HepG2 (cell line): Measurements from ENCODE around the gene RNLS. TPM values are rescaled to one million over a fixed set of nuclear protein-coding genes. Genes with fewer than 3 reads are reported as not detected.

ENCODE experiments used
- ATAC-seq: fragments of 200-7000 bp; cut with Tn5 transposase; 3 replicates; pipeline ENCODE4 v1.9.1; 2020; ENCODE audit warnings: mild to moderate bottlenecking, moderate library complexity
- BruUV-seq: library from RNA; stranded (reverse); fragments of 400-500 nt; replicated peaks from 2 replicates; lab custom pipeline; 2021; lab: Mats Ljungman, UMichigan
- CTCF ChIA-PET: fragments of 300-600 bp; formaldehyde crosslinking; extraction: SDS; loops from one replicate; lab custom pipeline; 2021; ENCODE audit warnings: low total read pairs, inconsistent platforms, low intra/inter-chr PET ratio; lab: Yijun Ruan, JAX
- POLR2A ChIA-PET: fragments of 350-600 bp; sonication (Branson Sonifier 250); formaldehyde crosslinking; loops from one replicate; lab custom pipeline; 2020; ENCODE audit warnings: antibody characterized with exemption, inconsistent platforms; lab: Yijun Ruan, JAX
- DNase-seq: peaks from one replicate; pipeline ENCODE4 v3.0.0-alpha.2; 2015; ENCODE audit warnings: low spot score
- FAIRE-seq: peaks from 3 replicates; lab custom pipeline; 2011; peaks lifted over from hg19 to GRCh38; lab: Jason Lieb, UNC
- H2AFZ ChIP-seq: one replicate; pipeline ENCODE4 v1.6.1; 2011; ENCODE audit warnings: low read length, inconsistent platforms
- H3K27ac ChIP-seq: fragments of 300-600 bp; 3 replicates; pipeline ENCODE4 v1.8.0; 2011; ENCODE audit warnings: mixed run types, mild to moderate bottlenecking, mixed read lengths, low read length, inconsistent platforms; ENCODE audit not compliant: insufficient read depth; ENCODE audit errors: extremely low read length
- H3K27me3 ChIP-seq, 2 experiments: fragments of 200-600 bp in 1 of 2; 2 replicates in 1 of 2; 3 replicates in 1 of 2; pipeline versions ENCODE4 v1.6.0 to v1.8.0; 2011; ENCODE audit warnings: low read length in 2 of 2, mild to moderate bottlenecking in 2 of 2, moderate library complexity in 2 of 2, inconsistent platforms in 1 of 2; ENCODE audit not compliant: insufficient read depth in 2 of 2, control insufficient read depth in 1 of 2
- H3K36me3 ChIP-seq, 2 experiments: fragments of 200-600 bp in 1 of 2; replicated peaks in 1 of 2; 2 replicates in 1 of 2; 3 replicates in 1 of 2; pipeline versions ENCODE4 v1.5.1 to v1.8.0; 2011; ENCODE audit warnings: low read length in 2 of 2, inconsistent platforms in 1 of 2; ENCODE audit not compliant: insufficient read depth in 2 of 2, control insufficient read depth in 1 of 2
- H3K4me1 ChIP-seq: 2 replicates; pipeline ENCODE4 v1.5.1; 2012; ENCODE audit warnings: low read length, inconsistent platforms; ENCODE audit not compliant: insufficient read depth
- H3K4me2 ChIP-seq: 2 replicates; pipeline ENCODE4 v1.6.0; 2011; ENCODE audit warnings: low read depth, low read length, inconsistent platforms
- H3K4me3 ChIP-seq, 3 experiments: fragments of 200-600 bp in 1 of 3; sonication (generic), shearing (Covaris generic) in 1 of 3; replicated peaks in 1 of 3; 2 replicates each; pipeline ENCODE4 v1.5.1; 2011 to 2016; ENCODE audit warnings: low read length in 3 of 3, inconsistent platforms in 2 of 3, low read depth in 2 of 3, mild to moderate bottlenecking in 2 of 3, control low read depth in 1 of 3, mixed read lengths in 1 of 3; ENCODE audit not compliant: insufficient read depth in 1 of 3
- H3K79me2 ChIP-seq: one replicate; pipeline ENCODE4 v1.6.1; 2011; ENCODE audit warnings: low read length, inconsistent platforms; ENCODE audit not compliant: insufficient read depth
- H3K9ac ChIP-seq: 2 replicates; pipeline ENCODE4 v1.6.0; 2011; ENCODE audit warnings: mild to moderate bottlenecking, low read depth, low read length, inconsistent platforms; ENCODE audit not compliant: insufficient read depth
- H3K9me3 ChIP-seq: 2 replicates; pipeline ENCODE4 v1.5.1; 2012; ENCODE audit warnings: mild to moderate bottlenecking, low read length
- H4K20me1 ChIP-seq: 2 replicates; pipeline ENCODE4 v1.6.0; 2011; ENCODE audit warnings: inconsistent platforms, mild to moderate bottlenecking, low read length, moderate library complexity; ENCODE audit not compliant: insufficient read depth
- ELF1 ChIP-seq: sonication (generic); formaldehyde crosslinking; IDR thresholded peaks from 2 replicates; pipeline ENCODE4 v1.4.0; 2020; ENCODE audit warnings: missing genetic modification reagents
- ETV6 ChIP-seq: sonication (generic); formaldehyde crosslinking; conservative IDR thresholded peaks from 2 replicates; pipeline ENCODE4 v1.4.0; 2020; ENCODE audit warnings: missing genetic modification reagents
- FOXJ3 ChIP-seq: sonication (generic); formaldehyde crosslinking; IDR thresholded peaks from 2 replicates; pipeline ENCODE4 v1.4.0; 2020; ENCODE audit warnings: missing genetic modification reagents, mild to moderate bottlenecking, borderline replicate concordance
- HOXA9 ChIP-seq: sonication (generic); formaldehyde crosslinking; IDR thresholded peaks from 2 replicates; pipeline ENCODE4 v1.8.1; 2022; ENCODE audit warnings: missing genetic modification reagents, mild to moderate bottlenecking, moderate library complexity, borderline replicate concordance
- HOXD1 ChIP-seq: sonication (generic); formaldehyde crosslinking; IDR thresholded peaks from 2 replicates; pipeline ENCODE4 v1.5.0; 2020; ENCODE audit warnings: missing genetic modification reagents
- ISX ChIP-seq: sonication (generic); formaldehyde crosslinking; conservative IDR thresholded peaks from 2 replicates; pipeline ENCODE4 v1.5.0; 2020; ENCODE audit warnings: missing genetic modification reagents
- MAX ChIP-seq: IDR thresholded peaks from 2 replicates; pipeline ENCODE4 v1.6.1; 2012; ENCODE audit warnings: inconsistent platforms
- NAIF1 ChIP-seq: sonication (generic); formaldehyde crosslinking; IDR thresholded peaks from 2 replicates; pipeline ENCODE4 v1.5.0; 2020; ENCODE audit warnings: mild to moderate bottlenecking, missing genetic modification reagents, borderline replicate concordance
- NFIC ChIP-seq: IDR thresholded peaks from 2 replicates; pipeline ENCODE4 v1.6.1; 2012; ENCODE audit warnings: mild to moderate bottlenecking, low read length, inconsistent platforms
- NFRKB ChIP-seq: fragments of 450-650 bp; IDR thresholded peaks from 2 replicates; pipeline ENCODE4 v1.6.1; 2017
- POLR2AphosphoS2 ChIP-seq: IDR thresholded peaks from 2 replicates; pipeline ENCODE4 v1.6.1; 2011; ENCODE audit warnings: low read depth, low read length, improper control_type of control experiment
- SKI ChIP-seq: fragments of 450-650 bp; IDR thresholded peaks from one replicate; pipeline ENCODE4 v1.6.1; 2018; ENCODE audit warnings: mild to moderate bottlenecking; ENCODE audit not compliant: partially characterized antibody
- SMAD1 ChIP-seq: sonication (generic); formaldehyde crosslinking; IDR thresholded peaks from 2 replicates; pipeline ENCODE4 v1.4.0; 2020; ENCODE audit warnings: missing genetic modification reagents, low read depth, mild to moderate bottlenecking, borderline replicate concordance
- SOX13 ChIP-seq, 3 experiments: fragments of 450-650 bp in 1 of 3; sonication (generic) in 1 of 3; formaldehyde crosslinking in 1 of 3; IDR thresholded peaks in 2 of 3; conservative IDR thresholded peaks in 1 of 3; 2 replicates each; pipeline versions ENCODE4 v1.5.0 to v1.6.1; 2016 to 2020; ENCODE audit warnings: antibody characterized with exemption in 1 of 3, mild to moderate bottlenecking in 1 of 3, missing compliant biosample characterization in 1 of 3, missing genetic modification reagents in 1 of 3, moderate library complexity in 1 of 3
- TOE1 ChIP-seq: sonication (generic); formaldehyde crosslinking; IDR thresholded peaks from 2 replicates; pipeline ENCODE4 v1.4.0; 2020; ENCODE audit warnings: mild to moderate bottlenecking, missing genetic modification reagents
- ZBTB25 ChIP-seq: IDR thresholded peaks from 2 replicates; pipeline ENCODE4 v1.6.1; 2018; ENCODE audit warnings: missing genetic modification reagents
- ZNF180 ChIP-seq: sonication (generic); formaldehyde crosslinking; IDR thresholded peaks from 2 replicates; pipeline ENCODE4 v1.4.0; 2020; ENCODE audit warnings: low read depth, missing genetic modification reagents, borderline replicate concordance
- ZNF414 ChIP-seq: sonication (generic); formaldehyde crosslinking; IDR thresholded peaks from 2 replicates; pipeline ENCODE4 v1.5.0; 2020; ENCODE audit warnings: missing genetic modification reagents
- ZNF564 ChIP-seq: sonication (generic); formaldehyde crosslinking; IDR thresholded peaks from 2 replicates; pipeline ENCODE4 v1.8.1; 2023; ENCODE audit warnings: mild to moderate bottlenecking, missing genetic modification reagents
- ZNF567 ChIP-seq: sonication (generic); formaldehyde crosslinking; IDR thresholded peaks from 2 replicates; pipeline ENCODE4 v1.8.1; 2023; ENCODE audit warnings: mild to moderate bottlenecking, missing genetic modification reagents, borderline replicate concordance
- ZNF577 ChIP-seq: sonication (generic); formaldehyde crosslinking; IDR thresholded peaks from 2 replicates; pipeline ENCODE4 v1.4.0; 2020; ENCODE audit warnings: mild to moderate bottlenecking, low read depth, missing genetic modification reagents, borderline replicate concordance
- WGBS: methylation state at CpG from one replicate; pipeline ENCODE4 v1.1.6; 2017; ENCODE audit warnings: low lambda C conversion rate; 5-methylcytosine and 5-hydroxymethylcytosine counted together
- in situ Hi-C: cut with HindIII; loops from 2 replicates; pipeline ENCODE4 v1.10.0; 2017; ENCODE audit warnings: low pct_unique_long_range_greater_than_20kb; ENCODE audit not compliant: extremely low pct_ligation_motif_present
- intact Hi-C: fragments of 100-400 bp; cut with micrococcal nuclease; formaldehyde crosslinking; loops from one replicate; pipeline ENCODE4 v1.10.0; 2022; ENCODE audit not compliant: unreplicated experiment
- polyA plus RNA-seq, 8 experiments: library from polyadenylated mRNA; depleted of rRNA in 3 of 8; stranded (reverse) in 7 of 8; unstranded in 1 of 8; fragments of >200 nt; fragmentation: Illumina TruSeq in 4 of 8; extraction: Trizol in 4 of 8; gene quantifications; 2 replicates each; pipeline versions ENCODE4 v1.2.1 to v1.2.3, GENCODE V29; 2011 to 2016; ENCODE audit warnings: low read depth in 4 of 8, missing spikeins in 1 of 8, mixed read lengths in 1 of 8; ENCODE audit not compliant: insufficient read depth in 1 of 8
- total RNA-seq, 5 experiments: library from RNA; depleted of rRNA; stranded (reverse); fragments of >200 nt; fragmentation: Illumina TruSeq; extraction: Trizol; gene quantifications; 2 replicates each; pipeline ENCODE4 v1.2.3, GENCODE V29; 2016; ENCODE audit warnings: low read depth in 1 of 5

Gene RNLS
- total and polyA plus RNA-seq, 2 of the 13 experiments (the other 11 are each of a cell fraction or from before 2014, with no cell fraction given) = not detected

- FAIRE-seq = no peak
- POLR2A ChIA-PET = no interaction called here
Observed at GRCh38 chr10:88409236-88409635, 173.9 kb downstream of the RNLS start.

GRCh38 chr10:88408096-88408495 lies 175.0 kb downstream of the RNLS start:
- in situ Hi-C loops = no loop called here
- TF ChIP-seq ZNF414 (CRISPR knock-in tag) (no peak), ELF1 (CRISPR knock-in tag) (no peak), ZBTB25 (CRISPR knock-in tag) (no peak), POLR2AphosphoS2 (no peak), NFRKB (no peak), SOX13 (IDR thresholded peaks at IDR 0.05) (no peak), SOX13 (CRISPR knock-in tag; conservative IDR thresholded peaks at IDR 0.05 in 1 of 2, IDR thresholded peaks at IDR 0.05 in 1 of 2) (no peak), TOE1 (no peak), MAX (no peak), NAIF1 (CRISPR knock-in tag) (no peak), ZNF567 (CRISPR knock-in tag) (no peak), ETV6 (CRISPR knock-in tag) (no peak), ISX (CRISPR knock-in tag) (no peak)
- ATAC-seq = no peak
- no peak for FAIRE-seq
- POLR2A ChIA-PET = no interaction called here
- 4% methylated on average over 2 of the region's 2 CpGs for WGBS
- Histone ChIP-seq H4K20me1 (no peaks in the 10 kb centered on the region), H3K27ac (no peak overlapping the region), H3K4me1 (no peaks in the 10 kb centered on the region), H3K4me2 (no peak overlapping the region), H2AFZ (no peak overlapping the region), H3K9ac (no peak overlapping the region), H3K36me3 (no peaks in the 10 kb centered on the region), H3K9me3 (no peaks in the 10 kb centered on the region), H3K4me3 (no peak overlapping the region), H3K79me2 (no peaks in the 10 kb centered on the region), H3K27me3 (no peaks in the 10 kb centered on the region)
- no peak for DNase-seq
- BruUV-seq = no TSS peak
- CTCF ChIA-PET = no interaction called here
- intact Hi-C loops = no loop called here

More at GRCh38 chr10:88409236-88409635, 173.9 kb downstream of the RNLS start:
- no peaks in the 10 kb centered on the region for H3K9me3 ChIP-seq
- in situ Hi-C loops = no loop called here
- ATAC-seq (no peak), DNase-seq (no peak)
- no peaks in the 10 kb centered on the region for H3K79me2 ChIP-seq
- H3K27ac ChIP-seq = no peak overlapping the region
- no peaks in the 10 kb centered on the region for H3K36me3 ChIP-seq
- no peak overlapping the region for H2AFZ ChIP-seq
- no peak overlapping the region for H3K4me3 ChIP-seq
- 41% methylated on average over 2 of the region's 2 CpGs for WGBS
- H3K9ac ChIP-seq = no peak overlapping the region
- BruUV-seq = no TSS peak
- no peak for TF ChIP-seq ZNF577 (CRISPR knock-in tag)
- no peak for TF ChIP-seq SKI
- TF ChIP-seq FOXJ3 = no peak
- no peak for TF ChIP-seq SMAD1 (CRISPR knock-in tag)
- no peak for TF ChIP-seq ZNF564 (CRISPR knock-in tag)
- no peak for TF ChIP-seq ZNF180 (CRISPR knock-in tag)
- TF ChIP-seq HOXD1 (CRISPR knock-in tag) = no peak
- TF ChIP-seq HOXA9 (CRISPR knock-in tag) = no peak
- TF ChIP-seq NFIC = no peak
- no peak overlapping the region for H3K4me2 ChIP-seq
- CTCF ChIA-PET = no interaction called here
- no peaks in the 10 kb centered on the region for H3K27me3 ChIP-seq
- no peaks in the 10 kb centered on the region for H3K4me1 ChIP-seq
- intact Hi-C loops = no loop called here
- H4K20me1 ChIP-seq = no peaks in the 10 kb centered on the region
